ENCODE data around the gene RASGRF1.

GRCh38 chr15:79121571-79121970 is 31.0 kb upstream of the RASGRF1 start:
- TF ChIP-seq PRDM10 (IDR thresholded peaks at IDR 0.05; ENCODE audit: partially characterized antibody) (no peak), HIVEP1 (CRISPR knock-in tag; IDR thresholded peaks at IDR 0.05) (no peak), ZNF253 (CRISPR knock-in tag; conservative IDR thresholded peaks at IDR 0.05) (no peak), CTCF (IDR thresholded peaks at IDR 0.05 in 2 of 3, conservative IDR thresholded peaks at IDR 0.05 in 1 of 3; ENCODE audit: insufficient read depth in 2 of 3, low read depth in 1 of 3, low read length in 3 of 3) (no peak)
